Measurements from ENCODE around the gene RAPGEF2. TPM values are rescaled to one million over a fixed set of nuclear protein-coding genes. Genes with fewer than 3 reads are reported as not detected.

Gene RAPGEF2
- total and polyA plus RNA-seq, 2 of the 8 experiments (the other 6 are each of a cell fraction or from before 2014, with no cell fraction given) = 24.4 to 48.6 TPM

- Histone ChIP-seq H3K4me3 (ENCODE audit: extremely low read depth in 1 of 4, insufficient read depth in 2 of 4, low read depth in 3 of 4, low read length in 4 of 4) (no peak overlapping the region), H2BK12ac (ENCODE audit: low read depth, low read length) (no peak overlapping the region), H3K27ac (ENCODE audit: low read depth, low read length) (no peak overlapping the region), H3K23me2 (ENCODE audit: low read depth, low read length) (no peaks in the 10 kb centered on the region), H3K14ac (ENCODE audit: insufficient read length) (no peak overlapping the region), H3K23ac (ENCODE audit: insufficient read length) (no peak overlapping the region), H3K4ac (replicated peaks; ENCODE audit: insufficient read length, low read depth, low read length) (no peak overlapping the region), H3K27me3 (replicated peaks in 1 of 4; ENCODE audit: control insufficient read depth in 3 of 4, extremely low read depth in 1 of 4, insufficient read depth in 3 of 4, low read length in 3 of 4) (no peaks in the 10 kb centered on the region), H3K36me3 (ENCODE audit: control insufficient read depth in 2 of 4, insufficient read depth in 4 of 4, low read length in 3 of 4) (no peaks in the 10 kb centered on the region), H3K56ac (replicated peaks; ENCODE audit: insufficient read length, low read depth, low read length) (no peak overlapping the region), H4K20me1 (replicated peaks in 1 of 2; ENCODE audit: control insufficient read depth in 1 of 2, insufficient read depth in 2 of 2, low read length in 2 of 2) (peaks cover 0 to 2% of the 10 kb centered on the region in 2 experiments), H2AK5ac (ENCODE audit: low read depth, low read length) (no peak overlapping the region), H4K91ac (replicated peaks; ENCODE audit: insufficient read length, low read length) (no peak overlapping the region), H2BK15ac (ENCODE audit: low read length) (no peak overlapping the region), H2BK5ac (ENCODE audit: low read depth, low read length) (no peak overlapping the region), H3K9me3 (ENCODE audit: insufficient read depth in 2 of 2, low read depth in 1 of 2, low read length in 1 of 2) (no peaks in the 10 kb centered on the region), H3K4me1 (replicated peaks in 1 of 4; ENCODE audit: control insufficient read depth in 3 of 4, insufficient read depth in 4 of 4, low read length in 3 of 4) (no peaks in the 10 kb centered on the region), H3K9ac (replicated peaks in 1 of 4; ENCODE audit: extremely low read depth in 1 of 4, low read depth in 3 of 4, low read length in 3 of 4) (no peak overlapping the region), H4K8ac (ENCODE audit: extremely low read depth, insufficient read depth, low read length) (no peak overlapping the region), H2AFZ (ENCODE audit: low read length) (no peak overlapping the region), H2BK120ac (replicated peaks; ENCODE audit: low read depth, low read length) (no peak overlapping the region), H3K18ac (ENCODE audit: extremely low read depth, low read length) (no peak overlapping the region), H4K5ac (ENCODE audit: insufficient read length, low read depth, low read length) (no peak overlapping the region), H3K4me2 (ENCODE audit: insufficient read depth in 1 of 2, low read depth in 2 of 2, low read length in 2 of 2) (no peak overlapping the region), H3K79me2 (ENCODE audit: control insufficient read depth in 1 of 2, insufficient read depth in 2 of 2, low read length in 2 of 2) (no peaks in the 10 kb centered on the region), H2BK20ac (ENCODE audit: low read length) (no peak overlapping the region), H3K79me1 (ENCODE audit: low read depth, low read length) (no peaks in the 10 kb centered on the region)
- ChIA-PET CTCF (ENCODE audit: partially characterized antibody) (interaction anchor here (0.6 to 1.0 kb wide), 2 partner anchors 9 to 385 kb away, joined by 3 read pairs; no protein-coding TSS in a partner anchor), POLR2A (ENCODE audit: partially characterized antibody) (interaction anchor here (1.0 kb wide), 1 partner anchor 19 kb away, joined by 3 read pairs; no protein-coding TSS in a partner anchor)
- no peak for DNase-seq (ENCODE audit: low read depth in 1 of 2, low spot score in 2 of 2)
- 84% methylated on average over 4 of the region's 4 CpGs; no CpG with 5 or more reads in 1 of the 2 experiments for WGBS, 2 experiments (ENCODE audit: extremely low coverage in 1 of 2, insufficient coverage in 1 of 2, insufficient read length in 1 of 2, insufficient replicate concordance in 2 of 2, low coverage in 1 of 2, low lambda C conversion rate in 2 of 2, missing lambda C conversion rate in 1 of 2)
- FAIRE-seq = no peak
- TF ChIP-seq ZNF274 (IDR thresholded peaks at IDR 0.05; ENCODE audit: borderline replicate concordance, extremely low read depth, low read length) = no peak
- TF ChIP-seq SUZ12 (IDR thresholded peaks at IDR 0.05; ENCODE audit: low read length) = no peak
- no peak for TF ChIP-seq RBBP5 (IDR thresholded peaks at IDR 0.05; ENCODE audit: borderline replicate concordance, low read depth, low read length)
- no peak for TF ChIP-seq CEBPB (IDR thresholded peaks at IDR 0.05; ENCODE audit: low read depth, low read length)
- no peak for TF ChIP-seq SP4 (IDR thresholded peaks at IDR 0.05; ENCODE audit: low read length)
- no peak for TF ChIP-seq BRCA1 (IDR thresholded peaks at IDR 0.05; ENCODE audit: low read depth, low read length)
- TF ChIP-seq SIN3A (conservative IDR thresholded peaks at IDR 0.05 in 1 of 2, IDR thresholded peaks at IDR 0.05 in 1 of 2; ENCODE audit: low read depth in 1 of 2, low read length in 2 of 2) = no peak
- no peak for TF ChIP-seq TEAD4 (IDR thresholded peaks at IDR 0.05; ENCODE audit: low read depth, low read length)
- TF ChIP-seq TAF1 (IDR thresholded peaks at IDR 0.05; ENCODE audit: low read depth, low read length) = no peak
- TF ChIP-seq EP300 (IDR thresholded peaks at IDR 0.05; ENCODE audit: borderline replicate concordance in 1 of 2, low read depth in 2 of 2, low read length in 2 of 2) = no peak
- no peak for TF ChIP-seq CTCF (IDR thresholded peaks at IDR 0.05; ENCODE audit: control extremely low read depth in 1 of 3, insufficient read depth in 1 of 3, low read depth in 1 of 3, low read length in 3 of 3)
- TF ChIP-seq EGR1 (IDR thresholded peaks at IDR 0.05; ENCODE audit: borderline replicate concordance, low read depth, low read length) = no peak
These were observed 195.6 kb downstream of the RAPGEF2 start for GRCh38 chr4:159298502-159298901.

All from H1 (cell line).